Esophagus muscularis mucosa (tissue), 4 donors: ENCODE results near the gene FOXF1. TPM values are rescaled to one million over a fixed set of nuclear protein-coding genes. Genes with fewer than 3 reads are reported as not detected.

Experiments used
- DNase-seq: peaks from one replicate; pipeline ENCODE4 v3.0.0-alpha.2; 2017; ENCODE audit errors: extremely low spot score
- H3K27ac ChIP-seq, 4 donors: fragments of 200-600 bp; sonication (generic); replicated peaks in 1 of 4; 1 replicate in 3 of 4; 2 replicates in 1 of 4; pipeline ENCODE4 v1.5.1; 2016 to 2019; ENCODE audit warnings: mild to moderate bottlenecking in 1 of 4
- H3K27me3 ChIP-seq, 4 donors: fragments of 200-600 bp; sonication (generic); one replicate each; pipeline versions ENCODE4 v1.5.1 to v1.6.0; 2016 to 2019
- H3K36me3 ChIP-seq, 4 donors: fragments of 200-600 bp; sonication (generic); one replicate each; pipeline ENCODE4 v1.5.1; 2016 to 2019
- H3K4me1 ChIP-seq, 4 donors: fragments of 200-600 bp; sonication (generic); one replicate each; pipeline ENCODE4 v1.5.1; 2016 to 2019
- H3K4me3 ChIP-seq, 4 donors: fragments of 200-600 bp; sonication (generic); 1 replicate in 2 of 4; 2 replicates in 2 of 4; pipeline ENCODE4 v1.5.1; 2016 to 2019; ENCODE audit warnings: mild to moderate bottlenecking in 4 of 4, moderate library complexity in 1 of 4
- H3K9me3 ChIP-seq, 4 donors: fragments of 200-600 bp; sonication (generic); 1 replicate in 3 of 4; 2 replicates in 1 of 4; pipeline ENCODE4 v1.5.1; 2016 to 2019
- CTCF ChIP-seq, 3 experiments: fragments of 200-600 bp in 2 of 3; fragments of 450-650 bp in 1 of 3; sonication (generic) in 2 of 3; IDR thresholded peaks; one replicate each; pipeline ENCODE4 v1.5.1; 2017 to 2019; ENCODE audit warnings: antibody characterized with exemption in 3 of 3, mild to moderate bottlenecking in 2 of 3, moderate library complexity in 1 of 3
- EP300 ChIP-seq: sonication (generic); formaldehyde crosslinking; IDR thresholded peaks from one replicate; pipeline ENCODE4 v1.6.1; 2017; ENCODE audit warnings: antibody characterized with exemption
- POLR2A ChIP-seq: fragments of 450-650 bp; IDR thresholded peaks from one replicate; pipeline ENCODE4 v1.6.1; 2017; ENCODE audit warnings: antibody characterized with exemption, moderate library complexity, mild to moderate bottlenecking, low read depth
- POLR2AphosphoS5 ChIP-seq, 2 donors: sonication (generic); formaldehyde crosslinking; IDR thresholded peaks; one replicate each; pipeline ENCODE4 v1.6.1; 2017; ENCODE audit warnings: antibody characterized with exemption in 2 of 2
- WGBS: methylation state at CpG from one replicate; pipeline ENCODE4 v1.1.5; 2018; 5-methylcytosine and 5-hydroxymethylcytosine counted together
- intact Hi-C: fragments of 100-400 bp; cut with DNase I; formaldehyde crosslinking; loops from one replicate; pipeline ENCODE4 v1.15.1; 2023
- total RNA-seq, 4 donors: library from RNA; depleted of rRNA; stranded (reverse); fragments of >200 nt; gene quantifications; one replicate each; pipeline versions ENCODE4 v1.1.0 to v1.2.1, GENCODE V29; 2016

FOXF1 gene
- total RNA-seq, 4 donors from 2014 or later = 40.7 to 94.5 (median 69.3) TPM

- WGBS = 55% methylated on average over 20 of the region's 22 CpGs
- Histone ChIP-seq H3K36me3 (peaks cover 0 to 13% (median 6%) of the 10 kb centered on the region in 4 donors), H3K4me1 (peaks cover 15 to 90% (median 82%) of the 10 kb centered on the region in 4 donors), H3K27ac (peak overlapping the region; percentile 95 to 100 (median 98)), H3K27me3 (peaks cover 0 to 57% (median 4%) of the 10 kb centered on the region in 4 donors), H3K9me3 (no peaks in the 10 kb centered on the region), H3K4me3 (peak overlapping the region; percentile 55 to 81 (median 64))
- intact Hi-C loops = no loop called here
- TF ChIP-seq CTCF (IDR thresholded peaks at IDR 0.05) (no peak), POLR2A (no peak), POLR2AphosphoS5 (IDR thresholded peaks at IDR 0.05) (peak in 1 of 2 donors; percentile 32)
- DNase-seq = no peak
These were observed 16.2 kb upstream of the FOXF1 start for GRCh38 chr16:86494039-86494564.

GRCh38 chr16:86494565-86495356 lies 15.6 kb upstream of the FOXF1 start:
- H3K36me3 ChIP-seq = peaks cover 0 to 6% (median 3%) of the 10 kb centered on the region in 4 donors
- peak overlapping the region; percentile 55 to 81 (median 64) for H3K4me3 ChIP-seq
- intact Hi-C loops = loop anchor here (5.0 kb wide), 1 partner anchor 37 kb away; no protein-coding TSS in a partner anchor
- H3K4me1 ChIP-seq = peaks cover 16 to 92% (median 89%) of the 10 kb centered on the region in 4 donors
- TF ChIP-seq POLR2AphosphoS5 (IDR thresholded peaks at IDR 0.05) (peak; percentile 82 to 94), EP300 (peak; percentile 86), POLR2A (no peak), CTCF (IDR thresholded peaks at IDR 0.05) (no peak)
- H3K9me3 ChIP-seq = no peaks in the 10 kb centered on the region
- DNase-seq = no peak
- peak overlapping the region; percentile 95 to 100 (median 98) for H3K27ac ChIP-seq
- 33% methylated on average over 47 of the region's 54 CpGs for WGBS
- H3K27me3 ChIP-seq = peaks cover 0 to 59% (median 4%) of the 10 kb centered on the region in 4 donors

- Histone ChIP-seq H3K9me3 (no peaks in the 10 kb centered on the region), H3K27ac (peak overlapping the region; percentile 95 to 100 (median 98)), H3K27me3 (peaks cover 0 to 64% (median 4%) of the 10 kb centered on the region in 4 donors), H3K4me3 (peak overlapping the region; percentile 55 to 81 (median 64)), H3K4me1 (peaks cover 16 to 97% (median 93%) of the 10 kb centered on the region in 4 donors), H3K36me3 (peaks cover 0 to under 1% (median under 1%) of the 10 kb centered on the region in 4 donors)
- TF ChIP-seq EP300 (no peak), CTCF (IDR thresholded peaks at IDR 0.05) (no peak), POLR2A (no peak), POLR2AphosphoS5 (IDR thresholded peaks at IDR 0.05) (no peak)
- 29% methylated on average over 10 of the region's 10 CpGs for WGBS
- intact Hi-C loops = loop anchor here (5.0 kb wide), 1 partner anchor 38 kb away; no protein-coding TSS in a partner anchor
- no peak for DNase-seq
These were observed 15.0 kb upstream of the FOXF1 start for GRCh38 chr16:86495357-86495701.

- H3K4me3 ChIP-seq = peak overlapping the region; percentile 55 to 81 (median 64)
- peak overlapping the region; percentile 95 to 100 (median 98) for H3K27ac ChIP-seq
- WGBS = 33% methylated on average over 16 of the region's 16 CpGs
- intact Hi-C loops = loop anchor here (5.0 kb wide), 1 partner anchor 39 kb away; no protein-coding TSS in a partner anchor
- no peaks in the 10 kb centered on the region for H3K36me3 ChIP-seq
- peaks cover 16 to 99% (median 94%) of the 10 kb centered on the region in 4 donors for H3K4me1 ChIP-seq
- TF ChIP-seq EP300 (no peak), POLR2AphosphoS5 (IDR thresholded peaks at IDR 0.05) (no peak), CTCF (IDR thresholded peaks at IDR 0.05) (no peak), POLR2A (no peak)
- DNase-seq = no peak
- H3K9me3 ChIP-seq = no peaks in the 10 kb centered on the region
- H3K27me3 ChIP-seq = peaks cover 0 to 67% (median 4%) of the 10 kb centered on the region in 4 donors
These were observed 14.5 kb upstream of the FOXF1 start for GRCh38 chr16:86495756-86496261.
